Germinal center (tissue), 1 donor: Measurements from ENCODE around the gene RANBP9.

Experiments used
- DNase-seq: peaks from one replicate; pipeline ENCODE4 v3.0.0; 2012; ENCODE audit warnings: mixed read lengths, low spot score

RANBP9 gene

GRCh38 chr6:13678255-13678983, 33.2 kb downstream of the RANBP9 start:
- DNase-seq: no peak

- DNase-seq: no peak
These were observed 33.8 kb downstream of the RANBP9 start for GRCh38 chr6:13677878-13678254.

GRCh38 chr6:13676551-13677156, 35.0 kb downstream of the RANBP9 start:
- no peak for DNase-seq

- DNase-seq: no peak
These were observed 37.0 kb downstream of the RANBP9 start for GRCh38 chr6:13674533-13675190.

- DNase-seq: no peak
These were observed 37.7 kb downstream of the RANBP9 start for GRCh38 chr6:13673825-13674444.

- DNase-seq: no peak
These were observed 38.3 kb downstream of the RANBP9 start for GRCh38 chr6:13673368-13673767.

GRCh38 chr6:13672904-13673303, 38.7 kb downstream of the RANBP9 start:
- DNase-seq: no peak

- no peak for DNase-seq
These were observed 40.0 kb downstream of the RANBP9 start for GRCh38 chr6:13671548-13672127.

- no peak for DNase-seq
These were observed 42.2 kb downstream of the RANBP9 start for GRCh38 chr6:13669476-13669875.

- DNase-seq: no peak
These were observed 43.2 kb downstream of the RANBP9 start for GRCh38 chr6:13668291-13668928.

GRCh38 chr6:13667655-13668054, 44.0 kb downstream of the RANBP9 start:
- no peak for DNase-seq

GRCh38 chr6:13666194-13667105, 45.2 kb downstream of the RANBP9 start:
- no peak for DNase-seq

- no peak for DNase-seq
These were observed 46.8 kb downstream of the RANBP9 start for GRCh38 chr6:13664703-13665352.

GRCh38 chr6:13663986-13664385, 47.6 kb downstream of the RANBP9 start:
- DNase-seq: no peak

- DNase-seq: no peak
These were observed 48.8 kb downstream of the RANBP9 start for GRCh38 chr6:13662651-13663334.

- no peak for DNase-seq
These were observed 50.0 kb downstream of the RANBP9 start for GRCh38 chr6:13661647-13662046.

GRCh38 chr6:13660893-13661292, 50.7 kb downstream of the RANBP9 start:
- no peak for DNase-seq

GRCh38 chr6:13660273-13660672, 51.4 kb downstream of the RANBP9 start:
- no peak for DNase-seq

GRCh38 chr6:13655700-13656099, 55.9 kb downstream of the RANBP9 start:
- no peak for DNase-seq

GRCh38 chr6:13654496-13654895, 57.1 kb downstream of the RANBP9 start:
- DNase-seq: no peak
